Measurements from ENCODE around the gene PRPF6.

Gene PRPF6

DNA sequence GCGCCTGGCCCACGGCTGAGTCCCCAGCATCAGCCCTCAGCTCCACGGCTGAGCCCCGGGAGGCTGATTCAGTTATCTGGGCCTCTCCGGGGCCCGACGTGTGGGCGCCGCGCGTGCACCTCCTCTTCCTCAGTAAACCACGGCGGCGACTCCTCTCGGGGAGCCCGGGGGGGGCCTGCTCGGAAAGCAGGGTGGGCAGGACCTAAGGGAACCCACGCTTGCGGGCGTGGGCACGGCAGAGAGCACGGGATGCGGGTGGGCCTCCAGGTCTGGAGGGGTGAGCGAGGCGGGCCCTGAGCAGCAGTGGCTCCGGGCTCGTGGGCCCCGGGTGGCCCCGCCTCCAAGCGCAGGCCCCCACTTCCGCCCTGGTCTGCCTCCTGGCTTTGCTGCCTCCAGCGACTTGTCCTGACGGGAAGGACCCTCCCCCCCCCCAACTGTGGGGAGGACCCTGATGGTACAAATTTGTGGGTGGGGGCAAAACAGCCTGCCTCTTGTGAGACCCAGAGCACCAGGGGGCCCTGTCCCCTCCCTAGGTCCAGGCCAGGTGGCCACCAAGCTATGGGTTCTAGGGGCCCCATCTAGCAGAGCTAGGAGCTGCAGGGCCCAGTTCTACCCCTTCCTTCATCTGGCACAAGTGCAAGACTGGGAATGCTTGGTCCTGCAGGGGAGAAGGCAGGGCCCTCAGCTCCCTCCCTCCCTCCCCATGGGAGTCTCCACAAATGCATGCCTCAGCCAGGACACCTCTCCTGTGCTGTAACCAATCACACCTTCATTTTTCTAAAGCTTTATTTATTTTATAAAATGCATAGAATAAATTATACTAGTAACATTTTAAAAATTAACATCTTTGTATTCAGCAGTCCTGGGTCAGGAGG, 41.6 kb upstream of the PRPF6 start:
- TF ChIP-seq, protein P1, sequence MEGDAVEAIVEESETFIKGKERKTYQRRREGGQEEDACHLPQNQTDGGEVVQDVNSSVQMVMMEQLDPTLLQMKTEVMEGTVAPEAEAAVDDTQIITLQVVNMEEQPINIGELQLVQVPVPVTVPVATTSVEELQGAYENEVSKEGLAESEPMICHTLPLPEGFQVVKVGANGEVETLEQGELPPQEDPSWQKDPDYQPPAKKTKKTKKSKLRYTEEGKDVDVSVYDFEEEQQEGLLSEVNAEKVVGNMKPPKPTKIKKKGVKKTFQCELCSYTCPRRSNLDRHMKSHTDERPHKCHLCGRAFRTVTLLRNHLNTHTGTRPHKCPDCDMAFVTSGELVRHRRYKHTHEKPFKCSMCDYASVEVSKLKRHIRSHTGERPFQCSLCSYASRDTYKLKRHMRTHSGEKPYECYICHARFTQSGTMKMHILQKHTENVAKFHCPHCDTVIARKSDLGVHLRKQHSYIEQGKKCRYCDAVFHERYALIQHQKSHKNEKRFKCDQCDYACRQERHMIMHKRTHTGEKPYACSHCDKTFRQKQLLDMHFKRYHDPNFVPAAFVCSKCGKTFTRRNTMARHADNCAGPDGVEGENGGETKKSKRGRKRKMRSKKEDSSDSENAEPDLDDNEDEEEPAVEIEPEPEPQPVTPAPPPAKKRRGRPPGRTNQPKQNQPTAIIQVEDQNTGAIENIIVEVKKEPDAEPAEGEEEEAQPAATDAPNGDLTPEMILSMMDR (IDR thresholded peaks at IDR 0.05), result no peak

DNA sequence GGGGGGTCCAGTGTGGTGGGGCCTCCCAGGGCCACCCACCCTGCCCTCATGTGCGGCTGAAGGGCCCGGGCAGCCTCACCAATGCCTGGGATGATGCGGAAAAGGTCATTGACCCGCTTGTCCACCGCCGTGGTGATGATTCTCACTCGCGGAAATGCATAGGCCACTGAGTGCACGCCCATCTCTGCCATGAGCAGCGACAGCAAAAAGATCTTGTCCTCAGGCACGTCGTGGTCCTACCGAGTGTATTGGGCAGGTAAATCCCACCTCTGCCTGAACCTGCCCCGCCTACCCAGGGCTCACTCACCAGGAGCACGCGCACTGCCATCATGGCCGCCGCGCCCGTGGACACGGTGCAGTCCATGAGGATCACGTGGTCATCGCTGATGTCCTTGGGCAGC, 40.9 kb upstream of the PRPF6 start:
- TF ChIP-seq, protein P1 (IDR thresholded peaks at IDR 0.05), result no peak

GRCh38 chr20:63940472-63941266, 40.3 kb upstream of the PRPF6 start:
- TF ChIP-seq, protein P1 (IDR thresholded peaks at IDR 0.05), result no peak

DNA sequence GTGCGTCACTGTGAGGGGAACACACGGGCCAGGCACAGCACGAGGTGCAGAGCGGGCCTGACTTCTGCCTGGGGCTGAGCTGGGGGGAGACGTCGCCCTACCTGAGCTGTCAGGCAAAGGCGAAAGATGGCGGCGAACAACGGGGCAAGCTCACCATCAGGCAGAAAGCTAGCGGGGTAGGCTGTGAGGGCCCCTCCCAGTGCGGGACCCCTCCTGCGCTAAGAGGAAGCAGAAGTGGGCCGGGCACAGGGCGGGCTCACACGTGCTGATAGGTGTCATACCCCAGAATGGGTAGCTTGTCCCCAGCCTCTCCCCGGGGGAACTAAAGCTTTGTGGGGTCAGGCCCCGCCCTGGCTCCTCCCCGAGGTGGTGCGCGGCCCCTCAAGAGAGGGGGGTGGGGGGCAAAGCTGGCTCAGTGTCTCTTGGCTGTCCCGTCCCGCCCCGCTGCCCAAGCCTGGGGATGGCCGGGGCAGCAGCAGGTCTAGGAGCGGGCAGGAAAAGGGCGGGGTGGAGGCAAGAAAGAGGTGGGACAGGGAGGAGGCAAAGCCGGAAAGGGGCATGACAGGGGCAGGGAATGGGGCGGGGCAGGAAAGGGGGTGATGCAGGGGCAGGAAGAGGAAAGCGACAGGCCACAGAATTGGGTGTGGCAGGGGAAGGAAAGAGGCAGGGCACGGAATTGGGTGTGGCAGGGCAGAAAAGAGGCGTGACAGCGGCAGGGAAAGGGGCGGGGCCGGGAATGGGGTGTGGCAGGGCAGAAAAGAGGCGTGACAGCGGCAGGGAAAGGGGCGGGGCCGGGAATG, 39.5 kb upstream of the PRPF6 start:
- TF ChIP-seq, protein P1 (IDR thresholded peaks at IDR 0.05), result no peak

GRCh38 chr20:63942250-63942951, 38.5 kb upstream of the PRPF6 start:
- TF ChIP-seq, protein P1 (IDR thresholded peaks at IDR 0.05), result no peak

GRCh38 chr20:63942969-63943807, 37.7 kb upstream of the PRPF6 start:
- TF ChIP-seq, protein P1 (IDR thresholded peaks at IDR 0.05), result no peak
